Endothelial cell of umbilical vein (primary cell): Measurements from ENCODE around the gene CECR2.

ENCODE experiments used
- CTCF ChIP-seq, 2 donors: IDR thresholded peaks; 1 replicate in 1 of 2; 2 replicates in 1 of 2; pipeline ENCODE4 v1.5.1; 2011; ENCODE audit warnings: low read length in 2 of 2, mild to moderate bottlenecking in 2 of 2, moderate library complexity in 2 of 2, control low read depth in 1 of 2, inconsistent platforms in 1 of 2, low read depth in 1 of 2; ENCODE audit not compliant: insufficient read depth in 1 of 2; ENCODE audit errors: extremely low read depth in 1 of 2
- EZH2 ChIP-seq: IDR thresholded peaks from 2 replicates; pipeline ENCODE4 v1.6.1; 2012; ENCODE audit warnings: borderline replicate concordance, low read depth, mild to moderate bottlenecking, moderate library complexity, low read length, inconsistent platforms; ENCODE audit not compliant: severe bottlenecking
- POLR2A ChIP-seq: IDR thresholded peaks from 2 replicates; pipeline ENCODE4 v1.6.1; 2012; ENCODE audit warnings: low read depth, mild to moderate bottlenecking, control low read depth, low read length

GRCh38 chr22:17407643-17408042, 38.4 kb downstream of the CECR2 start:
- TF ChIP-seq CTCF (IDR thresholded peaks at IDR 0.05; ENCODE audit: extremely low read depth in 1 of 2, insufficient read depth in 1 of 2, low read depth in 1 of 2, low read length in 2 of 2) (no peak), POLR2A (no peak), EZH2 (no peak)
